HCT116 (cell line): ENCODE results near the gene ZNF215. TPM values are rescaled to one million over a fixed set of nuclear protein-coding genes. Genes with fewer than 3 reads are reported as not detected.

ENCODE experiments used
- ATAC-seq: fragments of 200-7000 bp; cut with Tn5 transposase; 2 replicates; pipeline ENCODE4 v1.9.1; 2020; ENCODE audit warnings: mild to moderate bottlenecking, moderate library complexity
- BruUV-seq: library from RNA; stranded (reverse); fragments of 400-500 nt; replicated peaks from 2 replicates; lab custom pipeline; 2021; lab: Mats Ljungman, UMichigan
- CTCF ChIA-PET: fragments of 300-600 bp; sonication (Branson Sonifier 250); formaldehyde crosslinking; loops from one replicate; lab custom pipeline; 2021; ENCODE audit warnings: antibody characterized with exemption; lab: Charles Lee
- POLR2A ChIA-PET: fragments of 300-600, 350-600 bp; sonication (Branson Sonifier 250); formaldehyde crosslinking; loops from one replicate; lab custom pipeline; 2021; ENCODE audit warnings: antibody characterized with exemption; lab: Charles Lee
- RAD21 ChIA-PET, 2 experiments: fragments of 300-600 bp; sonication (Branson Sonifier 250); formaldehyde crosslinking; loops; one replicate each; lab custom pipeline; 2023; ENCODE audit warnings: low total read pairs in 2 of 2; ENCODE audit not compliant: uncharacterized antibody in 2 of 2, unreplicated experiment in 2 of 2, low non-redundant PET in 1 of 2; lab: Charles Lee
- DNase-seq: peaks from one replicate; pipeline ENCODE4 v3.0.0-alpha.2; 2010; ENCODE audit warnings: low read depth, low spot score
- H2AFZ ChIP-seq: fragments of 200-600 bp; shearing (Covaris generic), sonication (generic); 2 replicates; pipeline ENCODE4 v1.6.1; 2017; ENCODE audit warnings: low read depth, mixed run types, mixed read lengths, antibody characterized with exemption, low read length; ENCODE audit not compliant: poor library complexity, severe bottlenecking
- H3K27ac ChIP-seq: 2 replicates; pipeline ENCODE4 v1.5.1; 2012; ENCODE audit warnings: low read depth, low read length
- H3K27me3 ChIP-seq: fragments of 200-600 bp; sonication (generic); 2 replicates; pipeline ENCODE4 v1.6.1; 2016; ENCODE audit warnings: mixed run types, low read length, mixed read lengths; ENCODE audit not compliant: insufficient read depth
- H3K36me3 ChIP-seq, 2 experiments: fragments of 200-500 bp in 1 of 2; fragments of 200-600 bp in 1 of 2; sonication (Bioruptor generic) in 1 of 2; sonication (generic) in 1 of 2; 2 replicates each; pipeline versions ENCODE4 v1.5.1 to v1.6.1; 2014 to 2016; ENCODE audit warnings: low read length in 2 of 2, inconsistent platforms in 1 of 2, mixed read lengths in 1 of 2, mixed run types in 1 of 2; ENCODE audit not compliant: insufficient read depth in 2 of 2, control insufficient read depth in 1 of 2
- H3K4me1 ChIP-seq, 2 experiments: fragments of 200-600 bp in 1 of 2; sonication (generic) in 1 of 2; 2 replicates each; pipeline versions ENCODE4 v1.5.1 to v1.6.1; 2012 to 2017; ENCODE audit warnings: low read length in 2 of 2, inconsistent platforms in 1 of 2, mild to moderate bottlenecking in 1 of 2, mixed read lengths in 1 of 2, mixed run types in 1 of 2, moderate library complexity in 1 of 2; ENCODE audit not compliant: insufficient read depth in 2 of 2, control insufficient read depth in 1 of 2
- H3K4me2 ChIP-seq: fragments of 200-600 bp; sonication (generic); 2 replicates; pipeline ENCODE4 v1.6.1; 2017; ENCODE audit warnings: mixed run types, low read length, mixed read lengths
- H3K4me3 ChIP-seq, 2 experiments: fragments of 200-600 bp in 1 of 2; sonication (generic) in 1 of 2; replicated peaks in 1 of 2; 2 replicates each; pipeline ENCODE4 v1.5.1; 2011 to 2016; ENCODE audit warnings: low read length in 2 of 2, control low read depth in 1 of 2, low read depth in 1 of 2, mild to moderate bottlenecking in 1 of 2, mixed read lengths in 1 of 2, mixed run types in 1 of 2
- H3K79me2 ChIP-seq: fragments of 200-600 bp; sonication (generic); 2 replicates; pipeline ENCODE4 v1.6.1; 2017; ENCODE audit warnings: mild to moderate bottlenecking, mixed run types, low read length, moderate library complexity, mixed read lengths; ENCODE audit not compliant: insufficient read depth
- H3K9ac ChIP-seq: fragments of 200-600 bp; sonication (generic); 2 replicates; pipeline ENCODE4 v1.6.1; 2016; ENCODE audit warnings: low read length, mixed read lengths
- H3K9me2 ChIP-seq: fragments of 200-600 bp; sonication (generic), shearing (Covaris generic); 2 replicates; pipeline ENCODE4 v1.6.1; 2017; ENCODE audit warnings: mixed run types, mild to moderate bottlenecking, moderate library complexity; ENCODE audit not compliant: insufficient read depth
- H3K9me3 ChIP-seq, 2 experiments: fragments of 200-500 bp in 1 of 2; fragments of 200-600 bp in 1 of 2; sonication (Bioruptor generic) in 1 of 2; sonication (generic) in 1 of 2; 2 replicates each; pipeline ENCODE4 v1.6.1; 2014 to 2017; ENCODE audit warnings: low read length in 2 of 2, mixed read lengths in 2 of 2, inconsistent platforms in 1 of 2, low read depth in 1 of 2, mild to moderate bottlenecking in 1 of 2, mixed run types in 1 of 2, moderate library complexity in 1 of 2; ENCODE audit not compliant: control insufficient read depth in 1 of 2, insufficient read depth in 1 of 2
- H4K20me1 ChIP-seq: fragments of 200-600 bp; sonication (generic), shearing (Covaris generic); 2 replicates; pipeline ENCODE4 v1.6.1; 2017; ENCODE audit warnings: mixed run types, mild to moderate bottlenecking, moderate library complexity; ENCODE audit not compliant: insufficient read depth
- EGR1 ChIP-seq: IDR thresholded peaks from 2 replicates; pipeline ENCODE4 v1.6.1; 2012; ENCODE audit warnings: low read depth
- EZH2phosphoT487 ChIP-seq: fragments of 200-600 bp; IDR thresholded peaks from 2 replicates; pipeline ENCODE4 v1.6.1; 2018; ENCODE audit warnings: antibody characterized with exemption, borderline replicate concordance
- FOSL1 ChIP-seq: IDR thresholded peaks from 2 replicates; pipeline ENCODE4 v1.6.1; 2012; ENCODE audit warnings: low read depth
- SP1 ChIP-seq: IDR thresholded peaks from 2 replicates; pipeline ENCODE4 v1.6.1; 2012; ENCODE audit warnings: low read depth
- TCF7L2 ChIP-seq: IDR thresholded peaks from 2 replicates; pipeline ENCODE4 v1.7.0; 2011; ENCODE audit warnings: borderline replicate concordance, inconsistent platforms; ENCODE audit not compliant: insufficient read depth, insufficient read length; ENCODE audit errors: extremely low read depth
- ZBTB33 ChIP-seq: IDR thresholded peaks from 2 replicates; pipeline ENCODE4 v1.6.1; 2011; ENCODE audit warnings: mild to moderate bottlenecking, low read length, moderate library complexity; ENCODE audit not compliant: insufficient replicate concordance; ENCODE audit errors: extremely low read depth
- ZNF274 ChIP-seq: fragments of 200-500 bp; sonication (Bioruptor generic); IDR thresholded peaks from 2 replicates; pipeline ENCODE4 v1.6.1; 2014; ENCODE audit warnings: mild to moderate bottlenecking, low read depth, low read length, inconsistent platforms
- intact Hi-C: fragments of 100-400 bp; cut with micrococcal nuclease; formaldehyde crosslinking; loops from 2 replicates; pipeline ENCODE4 v1.10.0; 2022
- total RNA-seq: library from RNA; stranded (reverse); gene quantifications from one replicate; pipeline ENCODE4 v1.2.1, GENCODE V29; 2021; ENCODE audit not compliant: unreplicated experiment

The ZNF215 gene
- total RNA-seq, 1 experiment from 2014 or later, result 9.9 TPM

DNA sequence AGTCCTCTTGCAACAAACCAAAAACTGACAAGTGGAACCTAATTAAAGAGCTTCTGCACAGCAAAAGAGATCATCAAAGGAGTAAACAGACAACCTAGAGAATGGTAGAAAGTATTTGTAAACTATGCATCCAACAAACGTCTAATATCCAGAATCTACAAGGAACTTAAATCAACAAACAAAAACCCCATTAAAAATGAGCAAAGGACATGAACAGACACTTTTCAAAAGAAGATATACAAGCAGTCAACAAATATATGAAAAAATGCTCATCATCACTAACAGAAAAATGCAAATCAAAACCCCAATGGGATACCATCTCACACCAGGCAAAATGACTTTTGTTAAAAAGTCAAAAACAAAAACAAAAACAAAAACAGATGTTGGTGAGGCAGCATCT lies 60.3 kb downstream of the ZNF215 start (continued):
- TF ChIP-seq ZBTB33 (no peak), EGR1 (no peak), TCF7L2 (no peak), FOSL1 (no peak)

DNA sequence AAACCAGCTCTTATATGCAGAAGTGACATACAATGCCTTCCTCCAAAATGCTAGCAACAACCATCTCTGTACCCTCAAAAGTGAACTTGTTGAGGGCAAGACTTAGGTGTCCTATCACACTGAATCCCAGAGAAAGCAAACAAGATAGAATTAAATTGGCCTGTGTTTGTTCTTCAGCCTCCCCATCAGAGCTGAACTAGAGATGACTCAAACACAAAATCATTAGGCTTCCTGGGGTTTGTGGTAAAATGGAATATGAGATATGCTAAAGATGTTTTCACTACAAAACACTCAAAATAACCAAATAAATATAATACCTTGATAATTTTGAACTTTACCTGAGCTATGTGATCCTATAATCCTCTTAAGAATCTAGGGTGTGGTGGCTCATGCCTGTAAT lies 62.3 kb downstream of the ZNF215 start:
- Histone ChIP-seq H3K9me2 (no peaks in the 10 kb centered on the region), H3K79me2 (no peaks in the 10 kb centered on the region), H3K4me2 (no peak overlapping the region), H3K27ac (no peak overlapping the region), H2AFZ (no peak overlapping the region), H3K4me1 (peaks cover 0 to 5% of the 10 kb centered on the region in 2 experiments; a peak in 1 of 4 replicates), H3K4me3 (no peak overlapping the region), H3K27me3 (no peaks in the 10 kb centered on the region), H3K36me3 (no peaks in the 10 kb centered on the region), H3K9me3 (no peaks in the 10 kb centered on the region), H4K20me1 (no peaks in the 10 kb centered on the region), H3K9ac (no peak overlapping the region)
- no peak for TF ChIP-seq SP1
- no peak for TF ChIP-seq EZH2phosphoT487
- TF ChIP-seq ZNF274, result no peak
- intact Hi-C loops, result no loop called here
- no TSS peak for BruUV-seq
- ChIA-PET CTCF (no interaction called here), RAD21 (no interaction called here), POLR2A (no interaction called here)
- ATAC-seq (no peak), DNase-seq (no peak)
